GM21526 (cell line): Measurements from ENCODE around the gene CHRDL2.
"Not testable (repeated sequence)": the region's sequence is repeated elsewhere in the genome, so short reads cannot be mapped to it uniquely, and the experiment has no call there.

Experiments used
- ATAC-seq: cut with Tn5 transposase; IDR thresholded peaks from one replicate; pipeline ENCODE4 v1.9.1; 2021; ENCODE audit warnings: moderate library complexity; ENCODE audit not compliant: unreplicated experiment, low FRiP score

The CHRDL2 gene, protein sequence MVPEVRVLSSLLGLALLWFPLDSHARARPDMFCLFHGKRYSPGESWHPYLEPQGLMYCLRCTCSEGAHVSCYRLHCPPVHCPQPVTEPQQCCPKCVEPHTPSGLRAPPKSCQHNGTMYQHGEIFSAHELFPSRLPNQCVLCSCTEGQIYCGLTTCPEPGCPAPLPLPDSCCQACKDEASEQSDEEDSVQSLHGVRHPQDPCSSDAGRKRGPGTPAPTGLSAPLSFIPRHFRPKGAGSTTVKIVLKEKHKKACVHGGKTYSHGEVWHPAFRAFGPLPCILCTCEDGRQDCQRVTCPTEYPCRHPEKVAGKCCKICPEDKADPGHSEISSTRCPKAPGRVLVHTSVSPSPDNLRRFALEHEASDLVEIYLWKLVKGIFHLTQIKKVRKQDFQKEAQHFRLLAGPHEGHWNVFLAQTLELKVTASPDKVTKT

DNA sequence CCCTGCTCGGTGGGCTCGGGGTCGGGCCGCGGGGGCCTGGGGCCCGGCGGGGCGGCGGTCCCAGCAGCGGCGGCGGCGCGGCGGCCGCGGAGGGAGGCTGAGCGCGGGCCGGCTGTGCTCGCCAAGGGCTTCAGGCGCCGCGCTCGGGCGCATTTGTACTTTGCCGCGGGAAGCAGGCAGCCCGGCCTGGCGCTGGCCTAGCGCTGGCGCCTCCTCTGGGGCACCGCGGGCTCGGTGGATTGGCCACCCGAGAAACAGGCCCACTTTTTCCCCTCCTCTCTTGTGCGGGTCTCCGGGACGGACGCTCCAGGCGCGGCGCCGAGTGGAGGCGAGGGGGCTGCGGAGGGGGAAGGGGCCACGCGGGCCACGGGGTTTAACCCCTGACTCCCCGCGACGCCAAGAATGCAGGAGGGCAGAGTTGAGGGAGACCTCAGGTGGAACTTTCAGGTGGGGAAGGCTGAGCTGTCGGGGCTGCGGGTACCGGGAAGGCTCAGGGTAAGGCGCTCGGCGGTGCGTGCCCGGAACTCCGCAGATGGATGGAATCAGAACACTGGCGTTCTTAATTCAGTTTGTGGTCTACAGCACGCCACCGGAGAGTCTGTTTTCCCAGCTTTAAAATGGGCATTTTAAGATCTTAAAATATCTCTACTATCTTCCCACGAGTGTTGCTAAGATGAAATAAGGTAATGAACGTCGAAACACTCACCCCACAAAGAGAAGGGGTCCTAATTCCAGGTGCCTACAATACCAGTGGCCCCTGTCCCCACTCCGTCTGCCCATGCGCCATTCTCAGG is at the start of gene CHRDL2:
CHRDL2 (minus strand) TSS at position 126 of the 794 bp plus-strand sequence. CDS start 538 bp downstream, outside the sequence.
- no peak for ATAC-seq

DNA sequence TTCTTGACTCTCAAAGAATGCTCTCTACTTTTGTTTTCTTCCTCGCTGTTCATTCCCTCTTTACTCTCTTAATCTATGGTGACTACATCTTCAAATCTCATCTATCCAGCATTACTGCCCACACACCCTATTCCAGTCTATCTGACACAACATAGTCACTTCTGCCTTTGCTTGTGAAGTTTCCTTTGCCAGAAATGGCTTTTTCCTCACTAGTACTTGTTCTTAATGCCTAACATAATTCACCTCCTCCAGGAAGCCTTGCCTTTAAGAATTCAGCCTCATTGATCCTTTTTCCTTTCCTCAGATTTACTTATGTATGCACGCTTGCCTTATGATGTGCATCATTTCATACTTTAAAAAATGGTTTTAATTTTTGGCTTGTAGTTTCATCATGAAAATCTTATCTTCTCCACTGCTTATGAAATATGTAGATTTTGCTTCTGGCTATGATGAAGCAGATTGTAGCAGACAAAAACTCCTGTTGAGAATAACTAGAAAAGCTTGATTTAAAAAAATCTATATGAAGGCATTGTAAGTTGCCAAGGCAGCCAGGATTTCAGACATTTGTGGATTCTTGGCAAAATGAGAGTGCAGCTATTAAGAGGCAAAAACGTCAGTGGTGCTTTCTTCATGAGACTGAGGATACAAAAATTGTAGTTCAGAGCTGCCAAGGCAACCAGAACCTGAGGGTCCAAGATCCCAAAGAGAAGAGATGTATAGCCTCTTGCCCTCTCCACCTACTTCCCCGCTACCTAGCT is 49.2 kb upstream of the CHRDL2 start:
- ATAC-seq: no peak

DNA sequence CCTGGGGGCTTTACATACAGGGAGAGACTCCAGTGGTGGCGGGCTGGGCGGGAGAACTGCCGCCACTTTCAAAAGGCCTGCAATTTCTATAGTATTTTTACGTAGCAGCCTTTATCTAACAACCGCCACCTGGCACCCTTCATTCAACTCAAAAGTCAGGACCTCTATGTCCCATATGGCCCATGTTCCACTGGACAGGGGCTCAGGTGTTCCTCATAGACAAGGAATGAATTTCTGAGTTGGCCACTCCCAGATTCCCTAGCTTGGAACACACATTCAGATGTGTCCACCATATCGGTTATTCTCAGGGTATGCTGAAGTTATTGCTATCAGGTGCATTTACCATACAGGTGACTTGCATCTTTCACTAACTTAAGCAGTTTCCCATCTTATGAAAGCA is 47.4 kb upstream of the CHRDL2 start:
- no peak for ATAC-seq

DNA sequence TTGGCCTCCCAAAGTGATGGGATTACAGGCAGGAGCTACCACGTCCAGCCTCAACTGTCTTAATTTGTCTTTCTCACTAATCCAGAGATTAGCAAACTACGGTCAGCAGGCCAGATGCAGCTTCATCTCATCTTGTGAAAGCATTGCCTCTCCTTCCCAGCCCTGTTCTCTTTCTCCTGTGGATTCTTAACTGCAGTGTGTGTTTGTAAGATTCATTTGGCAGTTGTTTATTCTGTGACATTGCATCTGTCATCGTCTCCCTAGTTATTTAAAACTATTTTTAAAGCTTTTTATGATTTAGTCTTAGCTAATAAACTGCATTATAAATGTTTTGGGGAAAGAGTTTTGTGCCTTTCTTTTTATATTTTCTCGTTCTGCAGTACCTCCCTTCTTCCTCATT is 46.7 kb upstream of the CHRDL2 start:
- ATAC-seq: no peak

DNA sequence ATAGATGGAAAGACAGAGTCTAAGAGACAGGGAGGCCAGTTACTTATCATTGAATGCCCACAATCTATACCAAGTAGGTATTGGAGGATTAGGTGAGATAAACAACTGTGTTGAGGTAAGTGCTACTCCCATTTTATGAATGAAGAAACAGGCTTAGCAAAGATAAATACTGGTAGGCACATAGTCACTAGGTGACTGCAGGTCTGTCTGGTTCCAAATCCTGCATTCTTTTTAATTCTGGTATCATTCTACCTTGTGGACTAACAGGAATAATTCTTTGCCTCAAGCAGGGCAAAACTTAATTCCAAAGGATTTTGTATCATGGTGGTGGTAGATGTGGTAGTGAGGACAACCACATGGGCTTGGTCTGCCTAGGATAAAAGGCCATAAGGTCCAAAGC is 45.8 kb upstream of the CHRDL2 start:
- no peak for ATAC-seq

DNA sequence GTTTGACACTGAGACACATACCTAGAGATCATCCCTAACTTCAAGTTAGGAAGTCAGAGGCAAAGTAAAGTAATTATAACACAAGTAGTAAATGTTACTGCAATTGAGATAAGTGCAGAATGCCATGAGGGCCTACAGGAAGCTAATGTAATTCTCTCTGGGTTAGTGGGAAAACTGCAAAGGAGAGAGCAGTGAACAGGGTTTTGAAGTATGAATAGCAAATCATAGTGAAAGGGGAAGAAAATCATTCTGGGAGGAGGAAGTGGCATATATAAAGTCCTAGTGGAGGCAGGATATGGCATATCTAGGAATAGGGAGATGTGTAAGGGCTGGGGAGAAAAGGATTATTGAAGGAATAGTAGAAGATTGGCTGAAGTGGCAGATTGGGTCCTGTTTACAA is 45.3 kb upstream of the CHRDL2 start:
- ATAC-seq: no peak

DNA sequence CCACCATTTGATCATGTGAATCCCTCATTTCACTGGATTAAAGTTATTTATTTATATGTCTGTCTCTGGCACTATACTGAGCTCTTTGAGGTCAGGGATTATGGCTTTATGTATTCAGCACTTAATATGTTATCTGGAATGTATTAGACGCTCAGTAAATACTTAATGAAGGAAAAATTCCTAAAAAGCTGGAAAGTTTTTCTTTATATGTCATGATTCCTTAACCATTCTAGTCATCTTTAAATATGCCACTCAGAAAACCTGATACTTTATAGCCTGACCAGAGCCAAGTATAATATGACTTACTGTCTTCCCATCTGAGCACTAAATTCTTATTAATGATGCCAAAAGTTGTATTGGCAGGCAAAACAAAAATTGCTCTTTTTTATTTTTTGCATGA is 44.5 kb upstream of the CHRDL2 start:
- ATAC-seq: no peak

DNA sequence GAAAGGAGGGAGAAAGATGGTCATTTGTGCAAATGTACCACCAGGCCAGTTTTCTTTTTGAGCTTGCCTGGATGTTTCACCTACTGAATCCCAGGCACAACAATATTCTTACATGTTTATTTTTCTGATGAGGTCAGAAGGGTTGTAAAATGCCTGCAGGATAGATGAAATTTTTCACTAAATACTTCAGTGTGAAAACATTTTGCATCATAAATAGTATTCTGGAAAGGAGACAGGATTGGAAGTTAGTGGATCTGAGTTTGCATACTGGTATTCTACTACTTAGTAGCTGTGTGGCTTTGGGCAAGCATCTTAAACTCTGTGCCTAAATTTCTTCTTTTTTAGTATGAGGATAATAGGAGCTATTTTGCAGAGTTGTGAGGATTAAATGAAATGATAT is 42.2 kb upstream of the CHRDL2 start:
- no peak for ATAC-seq

DNA sequence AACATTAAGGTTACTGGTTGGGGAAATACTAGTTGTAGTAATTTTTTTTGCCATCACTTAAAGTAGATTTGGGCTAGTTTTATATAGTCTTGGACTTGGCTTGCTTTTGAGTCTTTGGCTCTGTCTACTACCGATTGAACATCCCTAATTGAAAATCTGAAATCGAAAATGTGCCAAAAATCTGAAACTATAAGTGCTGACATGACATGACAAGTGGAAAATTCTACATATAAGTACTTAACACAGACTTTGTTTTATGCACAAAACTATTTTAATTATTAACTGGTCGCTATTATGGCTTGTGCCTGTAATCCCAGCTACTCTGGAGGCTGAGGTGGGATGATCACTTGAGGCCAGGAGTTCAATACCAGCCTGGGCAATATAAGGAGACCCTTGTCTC is 39.9 kb upstream of the CHRDL2 start:
- ATAC-seq: no peak

DNA sequence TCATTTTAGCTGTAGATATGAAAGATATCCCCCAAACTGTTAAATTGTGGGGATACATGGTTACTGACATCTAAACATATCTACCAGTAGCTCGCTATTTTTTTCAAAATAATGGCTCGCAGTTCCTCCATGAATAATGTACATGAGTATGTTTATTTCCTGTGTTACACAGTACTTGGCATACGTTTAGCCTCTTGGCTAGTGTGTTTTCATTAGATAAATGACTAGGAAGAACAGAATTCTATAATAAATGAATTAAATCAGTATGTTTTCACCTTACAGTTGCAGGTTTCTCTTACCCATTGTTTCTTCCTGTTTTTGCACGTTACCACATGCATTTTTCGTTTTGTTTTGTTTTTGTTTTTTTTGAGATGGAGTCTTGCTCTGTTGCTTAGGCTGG is 39.2 kb upstream of the CHRDL2 start:
- ATAC-seq: no peak

DNA sequence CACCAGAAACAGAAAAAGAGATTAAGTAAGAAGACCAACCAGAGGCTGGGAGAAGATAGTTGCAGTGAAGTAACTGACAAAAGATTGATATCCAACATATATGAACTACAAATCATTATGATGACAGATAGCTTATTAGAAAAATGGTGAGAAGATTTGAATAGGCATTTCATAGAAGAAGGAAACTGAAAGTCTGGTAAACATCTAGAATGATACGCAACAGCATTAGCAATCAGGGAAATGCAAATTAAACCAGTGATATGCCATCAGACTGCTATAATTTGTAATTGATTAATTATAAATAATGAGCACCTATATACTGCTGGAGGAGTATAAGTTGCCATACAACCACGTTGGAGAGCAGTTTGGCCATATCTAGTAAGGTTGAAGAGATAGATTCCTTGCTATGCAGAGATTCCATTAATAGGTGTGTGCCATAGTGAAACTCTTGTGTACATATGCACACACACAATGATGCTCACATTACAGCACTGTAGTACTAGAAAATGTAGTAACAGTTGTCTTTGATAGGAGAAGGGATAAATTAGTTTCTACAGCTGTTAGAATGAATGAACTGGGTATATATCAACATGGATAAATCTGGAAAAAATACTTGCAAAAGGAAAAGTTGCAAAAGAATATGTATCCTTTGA is 38.0 kb upstream of the CHRDL2 start:
- no peak for ATAC-seq

DNA sequence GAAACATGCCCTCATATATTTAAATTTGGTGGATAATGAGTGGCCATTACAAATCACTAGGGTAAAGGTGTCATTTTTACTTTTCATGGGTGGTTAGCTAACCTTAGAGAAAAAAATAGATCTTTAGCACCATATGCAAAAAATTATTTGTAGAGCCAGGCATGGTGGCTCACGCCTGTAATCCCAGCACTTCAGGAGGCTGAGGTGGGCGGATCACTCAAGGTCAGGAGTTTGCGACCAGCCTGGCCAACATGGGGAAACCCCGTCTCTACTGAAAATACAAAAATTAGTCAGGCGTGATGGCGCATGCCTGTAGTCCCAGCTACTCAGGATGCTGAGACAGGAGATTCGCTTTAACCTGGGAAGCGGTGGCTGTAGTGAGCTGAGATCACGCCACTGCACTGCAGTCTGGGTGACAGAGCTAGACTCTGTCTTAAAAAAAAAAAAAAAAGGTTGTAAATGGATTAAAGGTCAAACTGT is 37.0 kb upstream of the CHRDL2 start:
- ATAC-seq: not testable (repeated sequence)

DNA sequence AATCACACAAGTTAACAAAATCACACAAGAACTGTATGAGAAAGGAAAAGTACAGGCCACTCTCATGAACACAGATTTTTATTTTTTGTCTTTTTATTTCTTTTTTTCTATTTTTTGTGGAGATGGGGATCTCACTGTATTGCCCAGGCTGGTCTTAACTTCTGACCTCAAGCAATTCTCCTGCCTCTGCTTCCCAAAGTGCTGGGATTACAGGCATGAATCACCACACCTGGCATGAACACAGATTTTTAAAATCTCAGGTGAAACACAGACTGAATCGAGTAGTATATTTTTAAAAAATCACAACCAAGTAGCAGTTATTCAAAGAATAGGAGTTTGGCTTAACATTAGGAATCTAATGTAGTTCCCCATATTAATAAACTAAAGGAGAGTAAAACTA is 35.7 kb upstream of the CHRDL2 start:
- no peak for ATAC-seq

DNA sequence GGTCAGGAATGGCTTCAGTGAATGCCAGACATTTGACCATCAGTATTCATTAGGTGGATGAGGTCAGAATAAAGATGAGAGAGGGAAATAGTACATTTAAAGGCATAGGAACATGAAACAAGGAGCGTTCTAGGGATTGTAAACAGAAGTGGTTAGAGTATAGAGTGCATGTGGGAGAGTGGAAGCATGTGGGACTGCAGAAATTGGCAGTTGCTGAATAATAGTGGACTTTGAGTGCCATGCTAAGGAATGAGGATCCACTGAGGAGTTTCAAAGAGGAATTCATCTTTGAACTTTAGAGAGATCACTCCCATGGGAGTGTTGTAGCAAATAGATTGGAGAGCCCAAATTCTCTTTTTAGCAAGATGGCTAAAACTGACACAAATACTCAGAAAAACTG is 25.3 kb upstream of the CHRDL2 start:
- no peak for ATAC-seq

DNA sequence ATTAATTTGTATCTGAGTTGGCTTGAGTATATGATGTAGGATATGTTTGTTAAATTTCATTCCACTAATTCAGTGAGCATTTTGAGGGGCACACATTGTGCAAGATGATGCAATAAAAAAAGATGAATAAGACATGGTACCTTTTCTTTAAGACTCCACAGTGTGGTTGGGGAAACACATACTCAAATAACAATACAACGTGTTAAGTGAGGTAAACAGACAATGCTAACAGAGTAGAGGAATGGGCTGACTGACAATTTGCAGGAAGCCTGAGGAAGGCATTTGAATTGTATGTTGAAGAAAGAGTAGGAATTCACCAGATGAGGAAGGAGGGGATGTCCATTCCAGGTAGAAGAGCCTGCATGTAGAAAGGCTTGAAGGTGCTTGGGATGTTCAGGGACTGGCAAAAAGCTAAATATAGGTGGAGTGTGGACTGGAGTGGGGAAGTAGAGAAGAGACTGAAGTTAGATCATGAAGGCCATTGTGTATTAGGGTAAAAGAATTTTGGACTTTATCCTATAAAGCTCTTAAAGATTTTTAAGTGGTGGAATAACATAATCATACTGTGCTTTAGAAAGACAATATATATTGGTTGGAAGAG is 24.3 kb upstream of the CHRDL2 start:
- no peak for ATAC-seq

DNA sequence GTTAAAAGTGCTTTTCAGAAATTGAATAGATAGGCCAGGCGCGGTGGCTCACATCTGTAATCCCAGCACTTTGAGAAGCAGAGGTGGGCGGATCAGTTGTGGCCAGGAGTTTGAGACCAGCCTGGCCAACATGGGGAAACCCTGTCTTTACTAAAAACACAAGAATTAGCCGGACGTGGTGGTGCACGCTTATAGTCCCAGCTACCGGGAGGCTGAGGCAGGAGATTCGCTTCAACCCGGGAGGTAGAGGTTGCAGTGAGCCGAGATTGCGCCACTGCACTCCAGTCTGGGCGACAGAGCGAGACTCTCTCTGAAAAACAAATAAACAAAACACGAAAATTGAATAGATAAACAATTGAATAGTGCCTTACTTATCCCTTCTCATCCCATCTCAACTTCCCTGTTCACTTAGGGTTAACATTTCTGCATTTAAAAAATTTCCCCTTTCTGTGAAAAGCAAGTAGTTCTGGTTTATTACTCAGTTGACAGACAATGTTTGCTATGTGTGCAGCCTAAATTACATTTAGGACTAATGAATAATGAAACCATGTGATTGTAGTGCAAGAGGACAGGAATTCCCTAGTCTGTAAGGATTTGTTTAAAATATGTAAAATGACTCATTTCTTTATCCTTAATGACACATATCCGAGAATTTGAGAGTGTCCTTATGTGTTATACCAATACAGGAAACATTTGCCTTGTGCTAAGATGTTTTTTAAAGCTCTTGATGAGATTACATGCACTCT is 23.5 kb upstream of the CHRDL2 start:
- no peak for ATAC-seq

DNA sequence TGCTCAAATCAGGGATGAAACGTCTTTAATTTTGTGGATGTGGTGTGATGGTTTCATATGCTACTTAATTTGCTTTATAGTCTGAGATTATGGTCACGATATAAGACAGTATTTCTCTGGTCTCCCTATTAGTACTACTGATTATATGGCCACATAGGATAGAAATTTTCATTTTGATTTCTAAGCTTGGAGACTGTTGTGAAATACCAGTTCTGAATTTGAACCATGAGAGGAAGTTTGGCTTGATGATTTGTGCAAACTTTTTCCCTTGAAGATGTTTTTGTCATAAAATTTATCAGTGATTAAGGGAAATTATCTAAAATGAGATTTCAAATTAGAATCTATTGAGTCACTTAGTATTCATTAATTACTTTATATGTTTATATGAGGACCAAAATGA is 20.1 kb upstream of the CHRDL2 start:
- no peak for ATAC-seq

DNA sequence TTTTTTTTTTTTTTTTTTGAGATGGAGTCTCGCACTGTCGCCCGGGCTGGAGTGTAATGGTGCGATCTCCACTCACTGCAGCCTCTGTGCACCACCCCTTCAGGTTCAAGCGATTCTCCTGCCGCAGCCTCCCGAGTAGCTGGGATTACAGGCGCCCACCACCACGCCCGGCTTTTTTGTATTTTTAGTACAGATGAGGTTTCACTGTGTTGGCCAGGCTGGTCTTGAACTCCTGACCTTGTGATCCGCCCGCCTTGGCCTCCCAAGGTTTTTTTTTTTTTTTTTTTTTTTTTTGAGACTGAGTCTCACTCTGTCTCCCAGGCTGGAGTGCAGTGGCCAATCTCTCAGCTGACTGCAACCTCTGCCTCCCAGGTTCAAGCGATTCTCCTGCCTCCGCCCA is 19.4 kb upstream of the CHRDL2 start:
- ATAC-seq: not testable (repeated sequence)

DNA sequence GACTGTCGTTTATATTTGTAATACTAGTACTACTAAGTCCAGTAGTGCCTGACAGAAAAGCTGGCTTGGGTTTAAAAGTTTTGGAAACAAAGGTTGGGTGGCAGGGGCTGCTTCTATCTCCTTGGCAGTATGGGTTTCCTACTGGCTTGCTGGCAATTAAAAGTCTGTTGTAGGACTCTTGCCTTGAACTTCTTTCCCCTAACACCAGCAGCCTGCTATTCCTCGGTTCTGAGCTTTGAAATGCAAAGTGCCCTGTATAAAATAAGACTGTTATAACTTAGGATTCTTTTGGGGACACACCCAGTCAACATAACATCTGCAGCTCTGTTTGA is 18.7 kb upstream of the CHRDL2 start:
- no peak for ATAC-seq
